Astrocyte of the spinal cord (primary cell): ENCODE measurements around the gene MAB21L2.

Experiments
- DNase-seq: peaks from one replicate; pipeline ENCODE4 v3.0.0; 2011; ENCODE audit warnings: low read depth, low spot score
- H3K4me3 ChIP-seq: 2 replicates; pipeline ENCODE4 v1.5.1; 2011; ENCODE audit warnings: low read depth, mild to moderate bottlenecking, low read length, moderate library complexity
- in situ Hi-C: cut with HindIII; loops from 2 replicates; pipeline ENCODE4 v1.10.0; 2017; ENCODE audit warnings: low sequenced_read_pairs
- TF ChIP-seq, protein P1 (sequence below): IDR thresholded peaks from 2 replicates; pipeline ENCODE4 v1.5.1; 2012; ENCODE audit warnings: low read depth, mild to moderate bottlenecking, low read length, inconsistent platforms

MAB21L2 gene

DNA sequence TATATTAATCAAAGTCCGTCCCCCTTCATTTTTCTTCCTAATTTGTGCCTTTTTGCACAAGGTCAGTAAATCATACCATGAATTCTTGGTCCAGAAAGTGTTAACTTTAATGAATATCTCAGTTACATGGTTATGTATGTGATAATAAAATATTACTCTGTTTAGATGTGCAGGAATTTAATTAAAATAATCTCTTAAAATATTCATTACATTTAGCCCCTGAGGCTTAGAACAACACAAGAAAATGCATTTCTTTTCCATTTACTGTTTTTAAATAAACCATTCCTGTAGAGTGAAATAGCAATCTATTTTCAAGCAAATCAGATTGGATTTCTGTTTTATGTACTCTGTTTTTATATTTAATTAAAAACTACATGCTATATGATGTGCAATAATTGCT lies 17.6 kb downstream of the MAB21L2 start:
- no peak overlapping the region for H3K4me3 ChIP-seq
- DNase-seq = no peak
- in situ Hi-C loops = no loop called here
- TF ChIP-seq, protein P1, sequence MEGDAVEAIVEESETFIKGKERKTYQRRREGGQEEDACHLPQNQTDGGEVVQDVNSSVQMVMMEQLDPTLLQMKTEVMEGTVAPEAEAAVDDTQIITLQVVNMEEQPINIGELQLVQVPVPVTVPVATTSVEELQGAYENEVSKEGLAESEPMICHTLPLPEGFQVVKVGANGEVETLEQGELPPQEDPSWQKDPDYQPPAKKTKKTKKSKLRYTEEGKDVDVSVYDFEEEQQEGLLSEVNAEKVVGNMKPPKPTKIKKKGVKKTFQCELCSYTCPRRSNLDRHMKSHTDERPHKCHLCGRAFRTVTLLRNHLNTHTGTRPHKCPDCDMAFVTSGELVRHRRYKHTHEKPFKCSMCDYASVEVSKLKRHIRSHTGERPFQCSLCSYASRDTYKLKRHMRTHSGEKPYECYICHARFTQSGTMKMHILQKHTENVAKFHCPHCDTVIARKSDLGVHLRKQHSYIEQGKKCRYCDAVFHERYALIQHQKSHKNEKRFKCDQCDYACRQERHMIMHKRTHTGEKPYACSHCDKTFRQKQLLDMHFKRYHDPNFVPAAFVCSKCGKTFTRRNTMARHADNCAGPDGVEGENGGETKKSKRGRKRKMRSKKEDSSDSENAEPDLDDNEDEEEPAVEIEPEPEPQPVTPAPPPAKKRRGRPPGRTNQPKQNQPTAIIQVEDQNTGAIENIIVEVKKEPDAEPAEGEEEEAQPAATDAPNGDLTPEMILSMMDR = no peak

DNA sequence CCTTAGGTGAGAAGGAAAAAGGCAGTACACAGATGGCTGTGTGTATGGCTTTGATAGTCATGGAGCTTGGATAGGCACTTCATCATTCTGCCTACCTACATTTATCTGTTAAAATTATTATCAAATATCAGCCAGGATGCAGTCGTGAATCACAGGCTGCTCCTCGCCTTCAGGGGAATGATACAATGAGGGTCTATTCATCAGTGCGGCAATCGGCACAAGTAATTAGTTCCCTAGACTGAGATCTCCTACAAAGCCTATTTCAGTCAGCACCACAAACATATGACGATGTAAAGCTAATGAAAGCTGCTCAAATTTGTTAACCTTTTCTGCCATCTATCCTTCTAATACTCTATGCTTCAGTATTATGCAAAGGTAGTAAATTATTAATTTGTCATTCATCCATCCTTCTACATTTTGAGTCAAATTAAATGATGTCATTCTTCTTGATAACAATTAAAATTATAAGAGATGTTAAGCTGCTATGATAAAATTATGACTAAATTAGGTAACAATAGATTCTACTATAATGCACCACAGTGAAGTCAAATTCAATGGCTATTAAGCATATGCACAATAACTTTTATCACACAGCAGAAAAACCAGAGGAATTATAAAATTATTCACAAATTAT lies 19.0 kb downstream of the MAB21L2 start:
- in situ Hi-C loops = no loop called here
- TF ChIP-seq, protein P1 = no peak

DNA sequence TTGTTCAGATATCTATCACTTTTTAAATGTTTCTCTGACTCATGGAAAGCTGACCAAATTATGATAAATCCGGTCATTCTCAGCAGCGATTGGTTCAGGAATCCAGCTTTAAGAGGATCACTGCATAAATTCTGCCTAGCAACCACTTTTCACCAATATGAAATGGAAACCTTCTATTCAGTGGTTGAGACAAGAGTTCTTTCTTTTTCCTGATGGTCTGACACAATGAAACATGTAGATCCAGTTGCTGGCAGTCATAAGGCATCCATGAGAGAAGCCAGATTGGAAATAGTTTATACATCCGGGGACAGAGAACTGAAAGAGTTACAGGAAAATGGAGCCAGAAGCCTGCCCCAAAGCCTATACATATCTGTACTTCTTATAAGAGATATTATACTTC lies 27.2 kb downstream of the MAB21L2 start:
- no peak for DNase-seq
- TF ChIP-seq, protein P1 = no peak
- no peak overlapping the region for H3K4me3 ChIP-seq
- in situ Hi-C loops = no loop called here

More for the DNA sequence above, 19.0 kb downstream of the MAB21L2 start:
- DNase-seq = no peak
- no peak overlapping the region for H3K4me3 ChIP-seq

DNA sequence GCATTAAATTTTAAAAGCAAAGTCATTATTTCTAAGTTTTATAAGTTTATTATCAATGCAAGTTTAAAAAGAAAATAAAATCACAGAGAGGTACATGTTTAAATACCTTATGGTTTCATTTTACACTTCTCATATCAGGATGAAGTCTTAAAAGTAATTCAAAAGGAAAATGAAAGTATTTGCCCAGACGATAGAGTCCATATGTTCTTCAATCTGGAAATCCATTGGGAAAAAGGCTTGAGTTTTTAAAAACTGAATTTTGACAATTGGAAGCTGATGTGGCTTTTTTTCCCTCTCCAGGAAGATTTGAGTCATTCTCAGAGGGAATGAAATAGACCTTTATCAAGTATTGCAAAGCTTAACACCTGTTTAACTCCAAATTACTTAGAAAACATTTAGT lies 37.1 kb downstream of the MAB21L2 start:
- no peak for DNase-seq
- TF ChIP-seq, protein P1 = no peak
- no peak overlapping the region for H3K4me3 ChIP-seq
- in situ Hi-C loops = no loop called here

DNA sequence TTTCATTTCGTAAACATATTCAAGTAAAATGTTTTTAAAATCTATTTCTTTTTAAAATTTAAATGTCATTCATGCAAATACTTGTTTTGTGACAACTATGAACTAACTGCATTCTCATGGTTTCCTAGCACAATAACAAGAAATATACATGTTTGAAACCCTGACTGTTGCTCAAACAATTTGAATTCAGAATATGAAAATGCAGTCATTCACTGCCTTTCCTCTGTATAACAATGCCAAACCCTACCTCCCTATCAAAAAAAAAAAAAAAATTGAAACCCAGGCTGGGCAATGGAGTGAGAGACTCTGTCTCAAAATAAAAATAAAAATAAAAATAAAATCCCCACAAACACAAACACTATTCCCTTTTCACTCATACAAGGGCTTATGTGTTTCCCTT lies 42.1 kb downstream of the MAB21L2 start:
- TF ChIP-seq, protein P1 = no peak
- no peak for DNase-seq

DNA sequence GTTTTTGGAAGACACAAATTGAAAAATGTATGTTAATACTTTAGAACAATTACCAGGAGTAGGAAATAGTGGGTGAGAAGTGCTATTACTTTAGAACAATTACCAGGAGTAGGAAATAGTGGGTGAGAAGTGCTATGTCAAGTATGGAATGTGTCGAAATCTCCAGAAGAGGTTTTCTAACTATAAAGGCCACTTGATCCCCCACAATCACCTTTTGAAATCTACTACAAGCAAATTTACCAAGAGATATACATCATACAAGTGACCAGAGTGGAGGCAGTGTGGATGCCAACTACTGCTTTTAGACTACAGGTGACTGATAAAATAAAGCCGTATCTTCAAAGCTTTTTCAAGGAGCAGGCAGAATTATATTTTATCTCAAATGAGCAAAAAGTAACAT lies 43.1 kb downstream of the MAB21L2 start:
- TF ChIP-seq, protein P1 = no peak
- in situ Hi-C loops = no loop called here
- no peak overlapping the region for H3K4me3 ChIP-seq
- no peak for DNase-seq

More for the DNA sequence above, 42.1 kb downstream of the MAB21L2 start:
- in situ Hi-C loops = no loop called here
- no peak overlapping the region for H3K4me3 ChIP-seq
